Natural killer cell (primary cell): ENCODE results near the gene P3H3. TPM values are rescaled to one million over a fixed set of nuclear protein-coding genes. Genes with fewer than 3 reads are reported as not detected.

ENCODE experiments used
- ATAC-seq, 3 donors: fragments of 150-1000 bp in 2 of 3; fragments of 200-7000 bp in 1 of 3; cut with Tn5 transposase; 1 replicate in 1 of 3; 2 replicates in 2 of 3; pipeline ENCODE4 v1.10.0; 2021; ENCODE audit warnings: mild to moderate bottlenecking in 2 of 3, moderate library complexity in 2 of 3
- DNase-seq, 2 donors: peaks; one replicate each; pipeline versions ENCODE4 v3.0.0 to v3.0.0-alpha.2; 2013 to 2021; ENCODE audit warnings: mixed read lengths in 1 of 2
- H3K27ac ChIP-seq: one replicate; pipeline ENCODE4 v1.5.1; 2013; ENCODE audit warnings: mild to moderate bottlenecking, low read length
- H3K27me3 ChIP-seq: one replicate; pipeline ENCODE4 v1.6.1; 2013; ENCODE audit warnings: low read length; ENCODE audit not compliant: control insufficient read depth, insufficient read depth
- H3K36me3 ChIP-seq: one replicate; pipeline ENCODE4 v1.6.1; 2013; ENCODE audit warnings: low read length; ENCODE audit not compliant: control insufficient read depth, insufficient read depth
- H3K4me1 ChIP-seq: one replicate; pipeline ENCODE4 v1.6.1; 2013; ENCODE audit warnings: low read length; ENCODE audit not compliant: control insufficient read depth, insufficient read depth
- H3K4me3 ChIP-seq: one replicate; pipeline ENCODE4 v1.5.1; 2013; ENCODE audit warnings: low read length
- H3K9me3 ChIP-seq: one replicate; pipeline ENCODE4 v1.6.1; 2013; ENCODE audit warnings: low read length; ENCODE audit not compliant: control insufficient read depth, insufficient read depth
- H3K27ac Mint-ChIP-seq, 2 donors: one replicate each; pipeline ENCODE4 v1.8.0; 2022; ENCODE audit warnings: mild to moderate bottlenecking in 2 of 2, mixed read lengths in 2 of 2, moderate library complexity in 1 of 2
- H3K27me3 Mint-ChIP-seq, 2 donors: one replicate each; pipeline ENCODE4 v1.8.0; 2022; ENCODE audit warnings: low read depth in 2 of 2, mixed read lengths in 2 of 2
- H3K36me3 Mint-ChIP-seq: one replicate; pipeline ENCODE4 v1.8.0; 2022; ENCODE audit warnings: mixed read lengths
- H3K4me1 Mint-ChIP-seq, 2 donors: one replicate each; pipeline ENCODE4 v1.8.0; 2022; ENCODE audit warnings: mixed read lengths in 2 of 2
- H3K4me3 Mint-ChIP-seq: one replicate; pipeline ENCODE4 v1.8.0; 2022; ENCODE audit warnings: mild to moderate bottlenecking, moderate library complexity, mixed read lengths
- H3K9me3 Mint-ChIP-seq, 2 donors: one replicate each; pipeline ENCODE4 v1.8.0; 2022; ENCODE audit warnings: mixed read lengths in 2 of 2
- WGBS: methylation state at CpG from one replicate; pipeline ENCODE4 v1.1.7; 2013; ENCODE audit warnings: missing lambda C conversion rate; ENCODE audit not compliant: insufficient coverage; 5-methylcytosine and 5-hydroxymethylcytosine counted together
- intact Hi-C: fragments of 100-400 bp; cut with micrococcal nuclease; formaldehyde crosslinking; loops from one replicate; pipeline ENCODE4 v1.14.2; 2022
- total RNA-seq, 4 donors: library from RNA; stranded (reverse); fragments of 120-200 nt in 1 of 4; gene quantifications; one replicate each; pipeline versions ENCODE4 v1.2.3 to v1.2.4, GENCODE V29; 2013 to 2022
- TF ChIP-seq, protein P1 (sequence below): fragments of 200-600 bp; IDR thresholded peaks from one replicate; pipeline ENCODE4 v1.8.0; 2022; ENCODE audit warnings: antibody characterized with exemption

Gene P3H3
- total RNA-seq, 3 donors from 2014 or later (not counting 1 experiment from before 2014, with no cell fraction given) = 0.72 to 1.8 TPM; not detected in 1

DNA sequence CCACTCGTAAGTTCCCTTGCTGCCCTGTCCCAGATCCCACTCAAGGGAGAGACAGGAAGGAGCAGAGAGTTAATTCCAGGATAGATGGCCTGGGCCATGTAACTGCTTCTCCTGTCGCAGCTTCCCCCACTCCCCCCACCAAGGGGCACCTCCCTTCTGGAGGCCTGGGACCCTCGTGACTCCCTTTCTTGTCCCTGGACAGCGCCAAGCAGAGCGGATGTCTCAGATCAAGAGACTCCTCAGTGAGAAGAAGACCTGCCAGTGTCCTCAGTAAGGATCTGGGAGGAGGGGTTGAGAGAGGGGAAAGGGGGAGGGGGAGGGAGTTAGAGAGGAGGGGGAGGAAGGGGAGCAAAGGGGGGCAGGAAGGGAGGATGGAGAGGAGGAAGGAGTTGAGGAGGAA is 9.6 kb upstream of the P3H3 start:
- Mint-ChIP-seq H3K36me3 (no peaks in the 10 kb centered on the region), H3K4me3 (no peak overlapping the region), H3K27ac (no peak overlapping the region), H3K27me3 (peaks cover 8 to 38% of the 10 kb centered on the region in 2 donors), H3K9me3 (no peaks in the 10 kb centered on the region), H3K4me1 (peaks cover 0 to 6% of the 10 kb centered on the region in 2 donors)
- H3K27me3 ChIP-seq = peaks cover 8% of the 10 kb centered on the region
- ATAC-seq (no peak), DNase-seq (no peak)
- no peaks in the 10 kb centered on the region for H3K9me3 ChIP-seq
- intact Hi-C loops = no loop called here
- no peaks in the 10 kb centered on the region for H3K36me3 ChIP-seq
- no peak overlapping the region for H3K4me3 ChIP-seq
- peaks cover 11% of the 10 kb centered on the region for H3K4me1 ChIP-seq
- H3K27ac ChIP-seq = no peak overlapping the region
- WGBS = 96% methylated on average over 5 of the region's 5 CpGs
- TF ChIP-seq, protein P1, sequence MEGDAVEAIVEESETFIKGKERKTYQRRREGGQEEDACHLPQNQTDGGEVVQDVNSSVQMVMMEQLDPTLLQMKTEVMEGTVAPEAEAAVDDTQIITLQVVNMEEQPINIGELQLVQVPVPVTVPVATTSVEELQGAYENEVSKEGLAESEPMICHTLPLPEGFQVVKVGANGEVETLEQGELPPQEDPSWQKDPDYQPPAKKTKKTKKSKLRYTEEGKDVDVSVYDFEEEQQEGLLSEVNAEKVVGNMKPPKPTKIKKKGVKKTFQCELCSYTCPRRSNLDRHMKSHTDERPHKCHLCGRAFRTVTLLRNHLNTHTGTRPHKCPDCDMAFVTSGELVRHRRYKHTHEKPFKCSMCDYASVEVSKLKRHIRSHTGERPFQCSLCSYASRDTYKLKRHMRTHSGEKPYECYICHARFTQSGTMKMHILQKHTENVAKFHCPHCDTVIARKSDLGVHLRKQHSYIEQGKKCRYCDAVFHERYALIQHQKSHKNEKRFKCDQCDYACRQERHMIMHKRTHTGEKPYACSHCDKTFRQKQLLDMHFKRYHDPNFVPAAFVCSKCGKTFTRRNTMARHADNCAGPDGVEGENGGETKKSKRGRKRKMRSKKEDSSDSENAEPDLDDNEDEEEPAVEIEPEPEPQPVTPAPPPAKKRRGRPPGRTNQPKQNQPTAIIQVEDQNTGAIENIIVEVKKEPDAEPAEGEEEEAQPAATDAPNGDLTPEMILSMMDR = no peak

DNA sequence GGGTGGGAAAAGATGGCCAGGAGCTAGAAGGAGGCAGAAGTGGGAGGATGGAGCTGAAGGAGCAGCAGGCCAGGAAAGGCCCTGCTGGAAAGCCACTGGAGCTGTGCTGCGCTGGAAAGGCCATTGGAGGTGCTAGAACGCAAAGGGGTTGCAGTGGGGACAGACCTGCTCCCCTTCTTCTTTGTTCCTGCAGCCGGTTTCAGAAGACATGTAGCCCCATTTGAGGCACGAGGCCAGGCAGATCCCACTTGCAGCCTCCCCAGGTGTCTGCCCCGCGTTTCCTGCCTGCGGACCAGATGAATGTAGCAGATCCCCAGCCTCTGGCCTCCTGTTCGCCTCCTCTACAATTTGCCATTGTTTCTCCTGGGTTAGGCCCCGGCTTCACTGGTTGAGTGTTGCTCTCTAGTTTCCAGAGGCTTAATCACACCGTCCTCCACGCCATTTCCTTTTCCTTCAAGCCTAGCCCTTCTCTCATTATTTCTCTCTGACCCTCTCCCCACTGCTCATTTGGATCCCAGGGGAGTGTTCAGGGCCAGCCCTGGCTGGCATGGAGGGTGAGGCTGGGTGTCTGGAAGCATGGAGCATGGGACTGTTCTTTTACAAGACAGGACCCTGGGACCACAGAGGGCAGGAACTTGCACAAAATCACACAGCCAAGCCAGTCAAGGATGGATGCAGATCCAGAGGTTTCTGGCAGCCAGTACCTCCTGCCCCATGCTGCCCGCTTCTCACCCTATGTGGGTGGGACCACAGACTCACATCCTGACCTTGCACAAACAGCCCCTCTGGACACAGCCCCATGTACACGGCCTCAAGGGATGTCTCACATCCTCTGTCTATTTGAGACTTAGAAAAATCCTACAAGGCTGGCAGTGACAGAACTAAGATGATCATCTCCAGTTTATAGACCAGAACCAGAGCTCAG is 8.8 kb upstream of the P3H3 start:
- Mint-ChIP-seq H3K9me3 (no peaks in the 10 kb centered on the region), H3K36me3 (no peaks in the 10 kb centered on the region), H3K27me3 (peaks cover 12 to 34% of the 10 kb centered on the region in 2 donors), H3K4me1 (peaks cover 0 to 6% of the 10 kb centered on the region in 2 donors), H3K27ac (no peak overlapping the region), H3K4me3 (no peak overlapping the region)
- no peak overlapping the region for H3K27ac ChIP-seq
- DNase-seq (no peak), ATAC-seq (no peak)
- H3K9me3 ChIP-seq = no peaks in the 10 kb centered on the region
- intact Hi-C loops = no loop called here
- TF ChIP-seq, protein P1 = no peak
- no peaks in the 10 kb centered on the region for H3K36me3 ChIP-seq
- 90% methylated on average over 13 of the region's 13 CpGs for WGBS
- H3K4me3 ChIP-seq = no peak overlapping the region
- H3K27me3 ChIP-seq = peaks cover 8% of the 10 kb centered on the region
- peaks cover 11% of the 10 kb centered on the region for H3K4me1 ChIP-seq

DNA sequence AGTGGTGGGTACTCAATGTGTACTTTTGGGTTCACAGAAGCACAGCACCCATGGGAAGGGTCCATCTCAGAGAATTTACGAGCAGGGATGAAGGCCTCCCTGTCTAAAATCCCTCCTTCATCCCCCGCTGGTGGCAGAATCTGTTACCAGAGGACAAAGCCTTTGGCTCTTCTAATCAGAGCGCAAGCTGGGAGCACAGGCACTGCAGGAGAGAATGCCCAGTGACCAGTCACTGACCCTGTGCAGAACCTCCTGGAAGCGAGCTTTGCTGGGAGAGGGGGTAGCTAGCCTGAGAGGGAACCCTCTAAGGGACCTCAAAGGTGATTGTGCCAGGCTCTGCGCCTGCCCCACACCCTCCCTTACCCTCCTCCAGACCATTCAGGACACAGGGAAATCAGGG is 8.0 kb upstream of the P3H3 start:
- 96% methylated on average over 5 of the region's 5 CpGs for WGBS
- Mint-ChIP-seq H3K9me3 (no peaks in the 10 kb centered on the region), H3K27ac (no peak overlapping the region), H3K36me3 (no peaks in the 10 kb centered on the region), H3K4me1 (peaks cover 0 to 8% of the 10 kb centered on the region in 2 donors), H3K4me3 (no peak overlapping the region), H3K27me3 (peaks cover 20 to 40% of the 10 kb centered on the region in 2 donors)
- H3K36me3 ChIP-seq = no peaks in the 10 kb centered on the region
- ATAC-seq (no peak), DNase-seq (no peak)
- no peak overlapping the region for H3K27ac ChIP-seq
- H3K27me3 ChIP-seq = peaks cover 13% of the 10 kb centered on the region
- no peak overlapping the region for H3K4me3 ChIP-seq
- intact Hi-C loops = no loop called here
- TF ChIP-seq, protein P1 = no peak
- peaks cover 11% of the 10 kb centered on the region for H3K4me1 ChIP-seq
- H3K9me3 ChIP-seq = no peaks in the 10 kb centered on the region
